HG02840 (cell line): ENCODE results near the gene RNF150.

Experiments
- ATAC-seq: cut with Tn5 transposase; IDR thresholded peaks from one replicate; pipeline ENCODE4 v1.9.1; 2021; ENCODE audit warnings: mild to moderate bottlenecking, moderate library complexity, moderate number of reproducible peaks; ENCODE audit not compliant: unreplicated experiment, low FRiP score

RNF150 gene

DNA sequence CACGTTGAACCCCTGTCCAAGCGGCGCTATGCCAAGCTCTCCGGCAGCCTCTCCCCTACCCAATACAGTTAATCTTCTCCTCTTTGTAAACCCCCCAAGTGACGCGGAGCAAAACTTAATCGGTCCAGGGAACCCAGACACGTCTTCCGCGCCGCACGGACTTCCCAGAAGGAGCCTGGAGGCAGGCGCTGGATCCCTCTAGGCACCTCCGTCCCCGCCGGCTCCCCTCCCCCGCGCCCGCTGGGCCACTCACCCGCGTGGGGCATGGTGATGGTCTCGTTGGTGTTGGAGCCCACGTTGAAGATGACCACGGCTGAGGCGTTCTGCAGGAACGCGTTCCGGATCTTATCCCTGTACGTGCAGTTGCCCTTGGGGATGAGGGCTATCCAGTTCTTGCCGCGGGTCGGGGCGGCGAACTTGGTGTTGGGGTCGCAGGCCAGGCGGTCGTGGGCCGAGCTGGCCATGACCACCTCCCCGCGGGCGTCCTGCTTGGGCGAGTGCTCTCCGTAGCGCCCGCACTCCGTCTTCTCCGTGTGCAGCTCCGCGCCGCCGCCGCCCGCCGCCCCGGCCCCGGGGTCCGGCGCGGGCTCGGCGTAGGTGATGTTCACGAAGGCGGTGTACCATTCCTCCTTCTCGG lies 1.1 kb downstream of the RNF150 start:
- ATAC-seq = no peak

DNA sequence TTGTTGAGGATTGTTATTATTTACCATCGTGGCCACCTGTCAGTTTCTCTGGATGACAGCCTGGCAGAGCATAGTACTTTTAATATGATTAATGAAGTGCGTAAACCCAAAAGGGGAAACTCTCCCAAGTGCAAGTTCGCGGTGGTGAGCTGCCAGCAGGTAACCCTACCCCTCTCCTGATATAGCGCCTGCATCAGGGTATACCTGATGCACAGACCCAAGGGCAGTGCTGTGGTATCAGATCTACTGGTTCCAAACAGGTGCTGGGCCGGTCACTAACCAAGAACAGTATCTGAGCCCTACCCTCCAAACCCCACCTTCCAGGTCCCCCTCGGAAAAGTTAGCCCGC lies 1.6 kb downstream of the RNF150 start:
- ATAC-seq = no peak

GRCh38 chr4:141130947-141131605 lies 2.2 kb downstream of the RNF150 start:
- no peak for ATAC-seq

- ATAC-seq = no peak
Observed at GRCh38 chr4:141127884-141128283, 5.4 kb downstream of the RNF150 start.

- no peak for ATAC-seq
Observed at GRCh38 chr4:141126769-141127168, 6.5 kb downstream of the RNF150 start.

DNA sequence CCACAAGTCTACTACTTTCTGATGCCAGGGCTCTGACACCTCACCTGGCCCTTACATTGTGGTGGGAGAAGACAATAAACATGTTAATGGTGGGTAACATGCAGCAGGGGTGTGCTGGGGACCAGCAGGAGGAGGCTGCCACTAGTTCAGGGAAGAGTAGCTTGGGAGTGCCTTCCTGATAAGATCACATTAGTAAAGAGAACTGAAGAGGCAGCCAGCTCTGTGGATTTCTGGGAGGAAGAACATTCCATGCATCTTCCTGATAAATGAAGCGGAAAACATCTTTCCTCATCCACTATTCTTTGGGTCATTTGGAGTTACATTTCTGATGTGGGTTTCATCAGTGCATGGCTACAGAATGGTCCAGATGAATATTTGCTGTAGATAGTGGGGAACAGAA lies 9.0 kb downstream of the RNF150 start:
- ATAC-seq = no peak

- no peak for ATAC-seq
Observed at GRCh38 chr4:141121768-141122454, 11.4 kb downstream of the RNF150 start.

DNA sequence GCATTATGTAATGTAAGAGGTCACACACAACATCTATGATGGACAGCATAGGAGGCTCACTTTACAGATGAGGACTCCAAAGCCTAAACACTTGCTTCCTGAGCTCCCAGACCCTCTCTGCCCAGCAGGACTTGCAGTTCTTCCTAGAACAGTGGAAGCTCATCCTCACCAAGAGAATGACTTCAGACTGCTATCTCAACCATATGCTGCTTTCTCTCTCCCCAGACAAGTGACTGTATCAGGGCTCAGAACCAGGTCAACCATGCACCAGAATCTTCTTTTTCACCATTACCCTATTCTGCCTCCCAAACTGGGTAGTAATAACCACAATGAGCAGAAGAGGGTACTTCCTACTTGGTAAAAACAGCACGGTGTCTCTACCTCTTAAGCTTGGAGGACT lies 12.2 kb downstream of the RNF150 start:
- ATAC-seq = no peak

DNA sequence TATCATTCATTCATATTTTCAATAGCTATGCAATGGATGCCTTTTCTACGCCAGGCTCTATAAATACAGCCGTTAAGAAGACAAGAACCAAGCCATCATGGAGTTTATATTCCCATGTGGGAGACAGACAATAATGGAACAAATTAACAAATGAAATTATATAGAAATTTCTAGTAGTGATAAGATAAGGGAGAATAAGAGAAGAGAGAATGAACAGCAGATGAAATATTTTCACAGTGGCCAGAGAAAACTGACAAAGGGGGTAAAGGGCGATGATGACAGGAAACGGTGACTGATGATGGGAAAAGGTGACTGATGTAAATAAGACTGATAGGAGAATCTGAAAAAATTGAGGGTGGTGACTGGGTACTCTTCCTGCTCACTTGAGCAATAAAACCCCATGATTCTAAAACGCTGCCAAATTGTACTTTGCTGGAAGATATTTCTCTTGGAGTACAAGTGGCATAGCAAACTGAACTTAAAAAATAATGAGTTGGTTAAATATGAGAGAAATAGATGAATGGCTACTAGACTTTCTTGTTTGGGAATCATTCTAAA lies 13.2 kb downstream of the RNF150 start:
- ATAC-seq = no peak

DNA sequence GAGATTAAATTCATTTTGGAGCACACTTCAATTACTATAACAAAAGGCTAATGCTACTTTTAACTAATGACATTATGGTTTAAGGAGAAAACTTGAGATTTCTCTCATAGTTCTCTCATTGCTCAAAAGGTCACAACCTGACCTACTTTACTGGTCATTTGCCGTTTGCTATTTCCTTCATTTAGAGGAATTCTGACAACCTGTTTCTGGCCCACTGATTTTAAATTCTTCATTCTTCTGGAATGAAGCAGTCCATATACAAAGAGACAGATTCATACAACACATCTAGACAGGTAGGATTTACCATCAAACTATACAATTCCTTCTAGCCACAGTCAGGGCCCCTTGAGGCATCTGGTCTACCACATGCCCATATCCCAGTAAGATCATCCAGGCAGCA lies 14.2 kb downstream of the RNF150 start:
- no peak for ATAC-seq

GRCh38 chr4:141118381-141118780 lies 14.9 kb downstream of the RNF150 start:
- no peak for ATAC-seq

DNA sequence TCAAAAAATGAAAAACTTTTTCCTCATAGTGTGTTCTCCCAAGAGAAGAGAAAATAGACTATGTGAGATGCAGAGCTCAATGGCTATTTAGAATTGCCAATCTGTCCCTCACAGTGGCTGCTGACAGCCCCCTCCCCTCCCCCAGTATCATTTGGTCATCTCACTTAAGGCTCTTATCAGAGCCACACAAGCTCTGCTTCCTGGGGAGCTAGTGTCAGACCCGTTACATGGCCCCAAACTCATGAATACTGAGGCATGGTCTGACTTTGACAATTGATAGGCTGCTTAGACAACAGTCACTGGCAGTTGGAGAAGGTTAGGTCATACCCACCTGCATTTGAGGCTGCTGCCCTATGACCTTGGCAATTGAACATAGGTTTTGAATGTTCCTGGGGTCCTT lies 15.3 kb downstream of the RNF150 start:
- ATAC-seq = no peak

DNA sequence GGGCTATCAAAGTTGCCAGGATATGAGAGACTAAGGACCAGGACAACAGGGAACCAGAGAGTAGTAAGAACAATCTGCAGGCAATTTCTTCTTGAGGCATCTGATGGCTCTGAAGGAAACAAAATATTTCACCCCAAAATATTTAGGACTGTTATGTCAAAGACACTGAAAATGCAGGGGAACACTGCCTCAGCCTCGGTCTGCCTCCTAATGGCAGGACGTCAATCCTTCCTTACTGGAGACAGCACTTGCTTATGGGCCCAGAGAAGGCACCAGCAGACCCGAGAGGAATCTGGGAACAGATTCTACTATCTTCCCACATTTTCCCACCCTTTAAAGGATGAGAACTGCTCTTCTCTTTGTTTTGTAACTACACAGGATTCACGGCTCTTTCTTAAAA lies 23.3 kb downstream of the RNF150 start:
- ATAC-seq = no peak

- ATAC-seq = no peak
Observed at GRCh38 chr4:141107927-141108326, 25.3 kb downstream of the RNF150 start.

DNA sequence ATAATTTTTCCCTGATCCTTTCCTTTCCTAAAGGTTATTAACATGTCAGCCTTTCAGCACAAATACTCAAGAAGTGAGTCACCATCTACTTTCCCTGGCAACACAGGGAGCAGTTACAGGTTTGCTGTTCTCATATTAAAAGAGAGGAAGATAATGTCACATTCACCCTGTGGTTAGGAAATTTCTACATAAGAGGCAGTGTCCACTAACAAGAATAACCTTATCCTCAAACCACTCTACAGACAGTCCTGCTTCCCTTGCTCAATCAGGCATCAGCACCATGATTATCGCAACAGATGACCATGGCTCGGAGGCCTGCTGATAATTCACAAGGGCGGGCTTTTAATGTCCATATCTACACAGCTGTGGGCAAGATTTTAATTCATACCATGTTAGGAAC lies 30.9 kb downstream of the RNF150 start:
- no peak for ATAC-seq

DNA sequence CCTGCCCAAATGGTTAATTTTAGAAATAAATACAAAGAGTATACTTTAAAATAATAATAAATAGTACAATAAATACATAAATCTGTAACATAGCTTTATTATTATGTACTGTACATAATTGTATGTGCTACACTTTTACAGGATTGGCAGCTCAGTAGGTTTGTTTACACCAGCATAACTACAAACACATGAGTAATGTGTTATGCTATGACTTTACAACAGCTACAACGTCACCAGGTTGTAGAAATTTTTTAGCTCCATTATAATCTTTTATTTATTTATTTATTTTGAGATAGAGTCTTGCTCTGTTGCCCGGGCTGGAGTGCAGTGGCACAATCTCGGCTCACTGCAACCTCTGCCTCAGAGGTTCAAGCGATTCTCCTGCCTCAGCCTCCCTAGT lies 31.8 kb downstream of the RNF150 start:
- ATAC-seq = no peak

DNA sequence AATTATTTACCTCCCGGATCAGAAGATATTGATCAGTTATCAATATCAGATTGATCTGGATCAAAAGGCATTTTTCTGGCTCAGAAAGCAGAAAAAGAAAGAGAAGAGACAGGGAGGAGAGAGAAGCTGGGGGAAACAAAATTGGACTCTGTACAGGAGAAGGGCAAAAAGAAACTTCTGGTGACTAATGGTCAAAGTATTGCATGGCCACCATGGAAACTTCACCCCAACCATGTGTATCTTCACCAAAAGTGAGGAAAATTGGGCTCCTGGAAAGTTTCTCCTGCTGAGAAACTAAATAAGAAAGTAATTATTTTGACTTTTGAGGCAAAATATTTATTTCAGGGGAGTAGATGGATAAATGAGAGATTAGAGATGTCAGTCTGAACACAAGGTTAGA lies 33.9 kb downstream of the RNF150 start:
- ATAC-seq = no peak

DNA sequence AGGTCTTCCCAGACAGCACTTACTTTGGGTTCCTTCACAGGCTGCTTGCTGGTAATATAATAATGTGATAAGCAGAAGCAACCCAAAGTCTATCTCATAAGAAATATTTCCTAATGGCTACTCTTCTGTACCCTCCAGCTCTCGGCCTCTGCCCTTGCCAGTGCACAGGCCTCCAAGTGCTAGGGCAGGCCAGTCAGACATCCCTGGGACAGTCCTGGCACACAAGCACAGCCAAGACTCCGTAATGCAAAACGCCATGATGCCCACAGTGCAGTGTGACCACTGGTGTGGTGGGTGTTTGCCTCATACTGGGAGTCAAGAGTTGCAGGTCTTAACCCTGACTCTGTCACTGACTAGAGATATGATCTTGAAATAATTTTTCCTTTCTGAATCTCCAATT lies 35.1 kb downstream of the RNF150 start:
- ATAC-seq = no peak

GRCh38 chr4:141090473-141090872 lies 42.8 kb downstream of the RNF150 start:
- ATAC-seq = no peak

GRCh38 chr4:141081921-141082395 lies 51.3 kb downstream of the RNF150 start:
- no peak for ATAC-seq

DNA sequence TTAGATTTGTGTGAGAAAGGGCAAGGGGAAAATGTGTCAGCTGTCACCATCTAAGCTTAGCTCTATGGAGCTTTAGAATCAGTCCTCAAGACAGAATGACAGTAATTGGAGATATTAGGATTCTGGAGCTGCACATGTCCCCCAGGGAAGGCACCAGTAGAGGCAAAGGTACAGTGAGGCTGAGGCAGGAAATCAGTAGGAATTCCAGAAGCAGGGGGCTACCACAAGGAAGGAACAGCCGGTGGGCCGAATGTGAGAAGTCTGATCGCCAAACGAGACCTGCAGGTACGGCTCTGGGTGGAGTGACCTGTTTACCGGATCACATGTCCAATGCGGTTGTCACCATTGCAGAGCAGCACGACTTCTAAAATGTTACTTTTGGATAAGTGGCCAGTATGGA lies 52.6 kb downstream of the RNF150 start:
- ATAC-seq = no peak
